Measurements from ENCODE around the gene KCNAB1. TPM values are rescaled to one million over a fixed set of nuclear protein-coding genes. Genes with fewer than 3 reads are reported as not detected.
A peak's percentile ranks its signal among the peaks of the same experiment; 100 is the strongest.

Gene KCNAB1
- total and polyA plus RNA-seq, 4 experiments from 2014 or later, result 0.40 to 0.58 TPM; not detected in 2

GRCh38 chr3:156519758-156520162 is 399.4 kb downstream of the KCNAB1 start:
- H3K9me3 ChIP-seq (ENCODE audit: control insufficient read depth in 1 of 2, low read length in 2 of 2), result no peaks in the 10 kb centered on the region
- H3K27me3 ChIP-seq (ENCODE audit: insufficient read depth, low read length), result no peaks in the 10 kb centered on the region
- Mint-ChIP-seq H3K4me1 (peaks cover 7 to 12% (median 10%) of the 10 kb centered on the region in 4 donors), H3K27ac (no peak overlapping the region), H3K9me3 (peaks cover 0 to 3% (median 0%) of the 10 kb centered on the region in 8 donors), H3K36me3 (peaks cover 0 to 5% of the 10 kb centered on the region in 2 donors), H3K4me3 (no peak overlapping the region), H3K27me3 (peaks cover 7 to 8% of the 10 kb centered on the region in 2 donors)
- CTCF ChIA-PET (ENCODE audit: partially characterized antibody), result interaction anchor here (0.8 to 1.5 kb wide), 5 partner anchors 10 to 618 kb away, joined by 3 to 7 read pairs (median 4); no protein-coding TSS in a partner anchor
- no peak for DNase-seq
- no peak overlapping the region for H3K4me3 ChIP-seq (ENCODE audit: low read length in 2 of 2)
- intact Hi-C loops (cut with micrococcal nuclease), result loop anchor here (5.0 kb wide), 1 partner anchor 37 kb away; no protein-coding TSS in a partner anchor
- POLR2A ChIA-PET (ENCODE audit: partially characterized antibody), result interaction anchor here (0.8 to 0.9 kb wide), 2 partner anchors 8 to 10 kb away, joined by 3 to 4 read pairs; no protein-coding TSS in a partner anchor
- no peaks in the 10 kb centered on the region for H3K36me3 ChIP-seq (ENCODE audit: insufficient read depth, low read length)
- peaks cover 2% of the 10 kb centered on the region for H3K4me1 ChIP-seq (ENCODE audit: insufficient read depth, low read length)
- no peak overlapping the region for H3K27ac ChIP-seq (ENCODE audit: low read depth, low read length)

DNA sequence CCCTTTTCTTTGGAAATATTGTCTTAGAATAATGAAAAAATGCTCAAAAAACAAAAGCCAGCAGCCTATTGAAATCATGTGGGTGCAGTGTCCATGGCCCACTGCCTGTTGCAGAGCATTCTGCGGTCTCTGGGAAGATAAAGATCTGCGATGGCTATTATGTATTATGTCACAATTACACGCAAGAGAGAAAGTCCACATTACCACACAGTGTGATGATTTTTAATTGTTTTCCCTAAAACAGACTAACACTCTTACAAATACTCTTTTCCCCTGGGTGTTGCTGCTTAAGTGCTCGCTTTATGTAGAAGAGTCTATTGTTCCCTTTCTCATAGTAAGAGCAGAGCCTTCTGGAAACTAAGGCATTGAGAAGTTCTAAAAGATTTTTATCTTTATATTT is 402.3 kb downstream of the KCNAB1 start:
- no peaks in the 10 kb centered on the region for H3K9me3 ChIP-seq (ENCODE audit: control insufficient read depth in 1 of 2, low read length in 2 of 2)
- Mint-ChIP-seq H3K9me3 (peaks cover 0 to 3% (median 0%) of the 10 kb centered on the region in 8 donors), H3K27ac (peak overlapping the region in 1 of 7 donors; percentile 95), H3K27me3 (peaks cover 8% of the 10 kb centered on the region in 2 donors), H3K36me3 (peaks cover 0 to 5% of the 10 kb centered on the region in 2 donors), H3K4me1 (peaks cover 12 to 17% (median 14%) of the 10 kb centered on the region in 4 donors), H3K4me3 (no peak overlapping the region)
- ChIA-PET CTCF (ENCODE audit: partially characterized antibody) (interaction anchor here (1.1 to 4.6 kb wide), 3 partner anchors 10 to 20 kb away, joined by 3 to 28 read pairs (median 4); no protein-coding TSS in a partner anchor), POLR2A (ENCODE audit: partially characterized antibody) (interaction anchor here (0.6 to 1.7 kb wide), 2 partner anchors 22 to 191 kb away, joined by 3 to 5 read pairs; no protein-coding TSS in a partner anchor)
- H3K36me3 ChIP-seq (ENCODE audit: insufficient read depth, low read length), result no peaks in the 10 kb centered on the region
- intact Hi-C loops (cut with micrococcal nuclease), result loop anchor here (5.0 kb wide), 1 partner anchor 40 kb away; no protein-coding TSS in a partner anchor
- H3K27me3 ChIP-seq (ENCODE audit: insufficient read depth, low read length), result no peaks in the 10 kb centered on the region
- H3K4me1 ChIP-seq (ENCODE audit: insufficient read depth, low read length), result peaks cover 6% of the 10 kb centered on the region
- no peak for DNase-seq
- no peak overlapping the region for H3K4me3 ChIP-seq (ENCODE audit: low read length in 2 of 2)
- H3K27ac ChIP-seq (ENCODE audit: low read depth, low read length), result no peak overlapping the region

GRCh38 chr3:156525808-156526207 is 405.4 kb downstream of the KCNAB1 start:
- H3K9me3 Mint-ChIP-seq, result peaks cover 0 to 3% (median 0%) of the 10 kb centered on the region in 8 donors
- no peak overlapping the region for H3K27ac ChIP-seq (ENCODE audit: low read depth, low read length)

GRCh38 chr3:156527060-156527459 is 406.7 kb downstream of the KCNAB1 start:
- H3K27ac Mint-ChIP-seq, result no peak overlapping the region

More at GRCh38 chr3:156525808-156526207, 405.4 kb downstream of the KCNAB1 start:
- ChIA-PET POLR2A (ENCODE audit: partially characterized antibody) (interaction anchor here (1.0 to 3.0 kb wide), 8 partner anchors 18 to 635 kb away, joined by 3 to 22 read pairs (median 4); partner anchors contain the start of genes SSR3 and TIPARP), CTCF (ENCODE audit: partially characterized antibody) (interaction anchor here (0.9 to 4.6 kb wide), 12 partner anchors 12 to 611 kb away, joined by 3 to 28 read pairs (median 4); no protein-coding TSS in a partner anchor)
- Histone ChIP-seq H3K36me3 (ENCODE audit: insufficient read depth, low read length) (no peaks in the 10 kb centered on the region), H3K27me3 (ENCODE audit: insufficient read depth, low read length) (no peaks in the 10 kb centered on the region), H3K9me3 (ENCODE audit: control insufficient read depth in 1 of 2, low read length in 2 of 2) (no peaks in the 10 kb centered on the region), H3K4me3 (ENCODE audit: low read length in 2 of 2) (no peak overlapping the region), H3K4me1 (ENCODE audit: insufficient read depth, low read length) (peaks cover 6% of the 10 kb centered on the region)
- Mint-ChIP-seq H3K4me1 (peaks cover 12 to 17% (median 14%) of the 10 kb centered on the region in 4 donors), H3K27me3 (peaks cover 7 to 8% of the 10 kb centered on the region in 2 donors), H3K4me3 (peak overlapping the region in 1 of 8 donors; percentile 24), H3K27ac (no peak overlapping the region), H3K36me3 (peaks cover 0 to 10% of the 10 kb centered on the region in 2 donors)
- no peak for DNase-seq
- intact Hi-C loops (cut with micrococcal nuclease), result loop anchor here (2.0 kb wide), 2 partner anchors 15 to 29 kb away; partner anchors contain the start of gene SSR3

DNA sequence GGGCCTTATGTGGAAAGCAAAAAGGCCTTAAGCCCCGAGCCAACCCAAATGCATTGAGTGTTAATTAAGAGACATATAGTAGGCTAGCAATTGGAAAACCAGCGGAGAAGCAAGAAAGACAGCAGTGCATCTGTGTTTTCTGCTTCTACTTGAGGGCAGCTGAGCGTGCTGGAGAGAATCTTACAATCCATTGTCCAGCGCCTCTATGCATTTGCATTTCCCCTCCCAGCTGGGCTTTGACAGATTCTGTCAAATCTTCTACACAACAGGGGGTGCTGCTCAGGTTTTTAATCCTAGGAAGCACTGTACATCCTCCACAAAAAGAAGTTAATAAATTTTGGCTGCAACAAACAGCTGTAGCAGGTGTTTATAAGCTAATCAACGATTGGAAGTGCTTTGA is 410.6 kb downstream of the KCNAB1 start:
- DNase-seq, result no peak
- ChIA-PET CTCF (ENCODE audit: partially characterized antibody) (interaction anchor here (1.2 kb wide), 1 partner anchor 21 kb away, joined by 3 read pairs; no protein-coding TSS in a partner anchor), POLR2A (ENCODE audit: partially characterized antibody) (no interaction called here)
- Mint-ChIP-seq H3K9me3 (no peaks in the 10 kb centered on the region), H3K36me3 (peaks cover 3 to 14% of the 10 kb centered on the region in 2 donors), H3K27ac (no peak overlapping the region), H3K4me1 (peaks cover 0 to 2% (median under 1%) of the 10 kb centered on the region in 4 donors), H3K4me3 (no peak overlapping the region), H3K27me3 (no peaks in the 10 kb centered on the region)
- intact Hi-C loops (cut with micrococcal nuclease), result no loop called here
- Histone ChIP-seq H3K27ac (ENCODE audit: low read depth, low read length) (no peak overlapping the region), H3K9me3 (ENCODE audit: control insufficient read depth in 1 of 2, low read length in 2 of 2) (no peaks in the 10 kb centered on the region), H3K36me3 (ENCODE audit: insufficient read depth, low read length) (no peaks in the 10 kb centered on the region), H3K27me3 (ENCODE audit: insufficient read depth, low read length) (no peaks in the 10 kb centered on the region), H3K4me3 (ENCODE audit: low read length in 2 of 2) (no peak overlapping the region), H3K4me1 (ENCODE audit: insufficient read depth, low read length) (no peaks in the 10 kb centered on the region)

More at GRCh38 chr3:156527060-156527459, 406.7 kb downstream of the KCNAB1 start:
- Histone ChIP-seq H3K36me3 (ENCODE audit: insufficient read depth, low read length) (no peaks in the 10 kb centered on the region), H3K4me3 (ENCODE audit: low read length in 2 of 2) (no peak overlapping the region), H3K9me3 (ENCODE audit: control insufficient read depth in 1 of 2, low read length in 2 of 2) (no peaks in the 10 kb centered on the region), H3K27me3 (ENCODE audit: insufficient read depth, low read length) (no peaks in the 10 kb centered on the region), H3K4me1 (ENCODE audit: insufficient read depth, low read length) (peaks cover 6% of the 10 kb centered on the region), H3K27ac (ENCODE audit: low read depth, low read length) (no peak overlapping the region)
- ChIA-PET CTCF (ENCODE audit: partially characterized antibody) (interaction anchor here (0.7 to 4.6 kb wide), 3 partner anchors 16 to 22 kb away, joined by 3 to 28 read pairs (median 15); no protein-coding TSS in a partner anchor), POLR2A (ENCODE audit: partially characterized antibody) (no interaction called here)
- Mint-ChIP-seq H3K36me3 (peaks cover 3 to 11% of the 10 kb centered on the region in 2 donors), H3K4me3 (no peak overlapping the region), H3K9me3 (peaks cover 0 to 3% (median 0%) of the 10 kb centered on the region in 8 donors), H3K4me1 (peaks cover 12 to 17% (median 14%) of the 10 kb centered on the region in 4 donors), H3K27me3 (peaks cover 2 to 8% of the 10 kb centered on the region in 2 donors)
- DNase-seq, result no peak
- intact Hi-C loops (cut with micrococcal nuclease), result no loop called here

GRCh38 chr3:156532730-156533129 is 412.4 kb downstream of the KCNAB1 start:
- H3K36me3 Mint-ChIP-seq, result peaks cover 6 to 17% of the 10 kb centered on the region in 2 donors
- intact Hi-C loops (cut with micrococcal nuclease), result no loop called here
- ChIA-PET CTCF (ENCODE audit: partially characterized antibody) (interaction anchor here (1.2 to 3.0 kb wide), 2 partner anchors 9 to 11 kb away, joined by 3 to 6 read pairs; no protein-coding TSS in a partner anchor), POLR2A (ENCODE audit: partially characterized antibody) (interaction anchor here (1.3 kb wide), 1 partner anchor 9 kb away, joined by 3 read pairs; no protein-coding TSS in a partner anchor)
- H3K27ac Mint-ChIP-seq, result no peak overlapping the region
- Histone ChIP-seq H3K36me3 (ENCODE audit: insufficient read depth, low read length) (no peaks in the 10 kb centered on the region), H3K27ac (ENCODE audit: low read depth, low read length) (no peak overlapping the region), H3K4me1 (ENCODE audit: insufficient read depth, low read length) (no peaks in the 10 kb centered on the region), H3K9me3 (ENCODE audit: control insufficient read depth in 1 of 2, low read length in 2 of 2) (no peaks in the 10 kb centered on the region), H3K4me3 (ENCODE audit: low read length in 2 of 2) (no peak overlapping the region), H3K27me3 (ENCODE audit: insufficient read depth, low read length) (no peaks in the 10 kb centered on the region)
- H3K9me3 Mint-ChIP-seq, result no peaks in the 10 kb centered on the region
- H3K4me1 Mint-ChIP-seq, result peaks cover 0 to 2% (median 0%) of the 10 kb centered on the region in 4 donors
- no peak overlapping the region for H3K4me3 Mint-ChIP-seq
- no peaks in the 10 kb centered on the region for H3K27me3 Mint-ChIP-seq
- no peak for DNase-seq

GRCh38 chr3:156533205-156533604 is 412.8 kb downstream of the KCNAB1 start:
- no peak overlapping the region for H3K4me3 Mint-ChIP-seq

More at GRCh38 chr3:156533205-156533604, 412.8 kb downstream of the KCNAB1 start:
- no peaks in the 10 kb centered on the region for H3K27me3 ChIP-seq (ENCODE audit: insufficient read depth, low read length)
- H3K27ac ChIP-seq (ENCODE audit: low read depth, low read length), result no peak overlapping the region
- Mint-ChIP-seq H3K9me3 (no peaks in the 10 kb centered on the region), H3K36me3 (peaks cover 11 to 21% of the 10 kb centered on the region in 2 donors), H3K27ac (peak overlapping the region in 1 of 7 donors; percentile 60), H3K27me3 (no peaks in the 10 kb centered on the region), H3K4me1 (peaks cover 0 to 2% (median 0%) of the 10 kb centered on the region in 4 donors)
- no peak for DNase-seq
- no peak overlapping the region for H3K4me3 ChIP-seq (ENCODE audit: low read length in 2 of 2)
- no peaks in the 10 kb centered on the region for H3K36me3 ChIP-seq (ENCODE audit: insufficient read depth, low read length)
- no peaks in the 10 kb centered on the region for H3K9me3 ChIP-seq (ENCODE audit: control insufficient read depth in 1 of 2, low read length in 2 of 2)
- ChIA-PET CTCF (ENCODE audit: partially characterized antibody) (interaction anchor here (1.2 to 3.0 kb wide), 2 partner anchors 10 to 11 kb away, joined by 3 to 6 read pairs; no protein-coding TSS in a partner anchor), POLR2A (ENCODE audit: partially characterized antibody) (interaction anchor here (1.3 kb wide), 1 partner anchor 9 kb away, joined by 3 read pairs; no protein-coding TSS in a partner anchor)
- no peaks in the 10 kb centered on the region for H3K4me1 ChIP-seq (ENCODE audit: insufficient read depth, low read length)
- intact Hi-C loops (cut with micrococcal nuclease), result no loop called here

Data from CD4-positive, alpha-beta memory T cell (primary cell).